ENCODE data around the gene FANCD2.
"Not testable (repeated sequence)": the region's sequence is repeated elsewhere in the genome, so short reads cannot be mapped to it uniquely, and the experiment has no call there.

Gene FANCD2

GRCh38 chr3:10012106-10012505 lies 14.1 kb upstream of the FANCD2 start:
- no peak for DNase-seq (ENCODE audit: low read depth in 1 of 2, low spot score in 1 of 2)

- DNase-seq (ENCODE audit: low read depth in 1 of 2, low spot score in 1 of 2), result no peak
Observed at GRCh38 chr3:10015461-10015904, 10.8 kb upstream of the FANCD2 start.

GRCh38 chr3:10017636-10018292 lies 8.5 kb upstream of the FANCD2 start:
- DNase-seq (ENCODE audit: low read depth in 1 of 2, low spot score in 1 of 2), result no peak

- DNase-seq (ENCODE audit: low read depth in 1 of 2, low spot score in 1 of 2), result not testable (repeated sequence)
Observed at GRCh38 chr3:10018806-10019205, 7.4 kb upstream of the FANCD2 start.

GRCh38 chr3:10019326-10019725 lies 6.9 kb upstream of the FANCD2 start:
- DNase-seq (ENCODE audit: low read depth in 1 of 2, low spot score in 1 of 2), result no peak

GRCh38 chr3:10021856-10022775 lies 4.1 kb upstream of the FANCD2 start:
- no peak for DNase-seq (ENCODE audit: low read depth in 1 of 2, low spot score in 1 of 2)

- no peak for DNase-seq (ENCODE audit: low read depth in 1 of 2, low spot score in 1 of 2)
Observed at GRCh38 chr3:10023587-10024310, 2.5 kb upstream of the FANCD2 start.

- DNase-seq (ENCODE audit: low read depth in 1 of 2, low spot score in 1 of 2), result no peak
Observed at GRCh38 chr3:10025205-10026083, 793 bp upstream of the FANCD2 start.

GRCh38 chr3:10041034-10041433 lies 14.8 kb downstream of the FANCD2 start:
- no peak for DNase-seq (ENCODE audit: low read depth in 1 of 2, low spot score in 1 of 2)

- no peak for DNase-seq (ENCODE audit: low read depth in 1 of 2, low spot score in 1 of 2)
Observed at GRCh38 chr3:10047876-10048275, 21.6 kb downstream of the FANCD2 start.

- DNase-seq (ENCODE audit: low read depth in 1 of 2, low spot score in 1 of 2), result not testable (repeated sequence)
Observed at GRCh38 chr3:10053054-10053453, 26.8 kb downstream of the FANCD2 start.

- DNase-seq (ENCODE audit: low read depth in 1 of 2, low spot score in 1 of 2), result no peak
Observed at GRCh38 chr3:10055097-10055496, 28.9 kb downstream of the FANCD2 start.

GRCh38 chr3:10070077-10070476 lies 43.8 kb downstream of the FANCD2 start:
- DNase-seq (ENCODE audit: low read depth in 1 of 2, low spot score in 1 of 2), result not testable (repeated sequence)

GRCh38 chr3:10074666-10075065 lies 48.4 kb downstream of the FANCD2 start:
- no peak for DNase-seq (ENCODE audit: low read depth in 1 of 2, low spot score in 1 of 2)

GRCh38 chr3:10081871-10082270 lies 55.6 kb downstream of the FANCD2 start:
- DNase-seq (ENCODE audit: low read depth in 1 of 2, low spot score in 1 of 2), result no peak

- no peak for DNase-seq (ENCODE audit: low read depth in 1 of 2, low spot score in 1 of 2)
Observed at GRCh38 chr3:10085738-10086137, 59.5 kb downstream of the FANCD2 start.

GRCh38 chr3:10088256-10088655 lies 62.0 kb downstream of the FANCD2 start:
- DNase-seq (ENCODE audit: low read depth in 1 of 2, low spot score in 1 of 2), result no peak

- no peak for DNase-seq (ENCODE audit: low read depth in 1 of 2, low spot score in 1 of 2)
Observed at GRCh38 chr3:10090179-10090578, 63.9 kb downstream of the FANCD2 start.

GRCh38 chr3:10090774-10091173 lies 64.5 kb downstream of the FANCD2 start:
- not testable (repeated sequence) for DNase-seq (ENCODE audit: low read depth in 1 of 2, low spot score in 1 of 2)

- not testable (repeated sequence) for DNase-seq (ENCODE audit: low read depth in 1 of 2, low spot score in 1 of 2)
Observed at GRCh38 chr3:10091387-10091786, 65.2 kb downstream of the FANCD2 start.

- DNase-seq (ENCODE audit: low read depth in 1 of 2, low spot score in 1 of 2), result no peak
Observed at GRCh38 chr3:10093678-10094077, 67.4 kb downstream of the FANCD2 start.
